SK-N-SH (cell line): ENCODE results near the gene PTRH2. TPM values are rescaled to one million over a fixed set of nuclear protein-coding genes. Genes with fewer than 3 reads are reported as not detected.

Source experiments
- CTCF ChIA-PET: fragments of 300-600, 350-600 bp; formaldehyde crosslinking; extraction: SDS; loops from one replicate; lab custom pipeline; 2021; lab: Yijun Ruan, JAX
- POLR2A ChIA-PET: fragments of 350-600 bp; sonication (Branson Sonifier 250); formaldehyde crosslinking; extraction: SDS; loops from one replicate; lab custom pipeline; 2020; ENCODE audit warnings: antibody characterized with exemption, inconsistent platforms; lab: Yijun Ruan, JAX
- DNase-seq: peaks from one replicate; pipeline ENCODE4 v3.0.0; 2012
- H2AFZ ChIP-seq: fragments of 200-600 bp; sonication (generic); 2 replicates; pipeline ENCODE4 v1.8.1; 2016; ENCODE audit warnings: antibody characterized with exemption, mild to moderate bottlenecking, low read depth
- H3F3A ChIP-seq: fragments of 200-600 bp; sonication (generic); replicated peaks from 2 replicates; pipeline ENCODE3; 2016; ENCODE audit warnings: antibody characterized with exemption, mild to moderate bottlenecking; ENCODE audit not compliant: insufficient read depth
- H3K27ac ChIP-seq, 2 experiments: fragments of 200-500 bp in 1 of 2; fragments of 200-600 bp in 1 of 2; sonication (Bioruptor generic) in 1 of 2; sonication (generic), shearing (Covaris generic) in 1 of 2; 2 replicates each; pipeline versions ENCODE4 v1.5.1 to v1.6.1; 2014 to 2016; ENCODE audit warnings: low read depth in 2 of 2, inconsistent platforms in 1 of 2, low read length in 1 of 2, mild to moderate bottlenecking in 1 of 2, mixed read lengths in 1 of 2
- H3K27me3 ChIP-seq: fragments of 200-600 bp; sonication (generic), shearing (Covaris generic); 2 replicates; pipeline ENCODE4 v1.6.1; 2016; ENCODE audit warnings: mixed run types; ENCODE audit not compliant: insufficient read depth
- H3K36me3 ChIP-seq, 2 experiments: fragments of 200-500 bp in 1 of 2; fragments of 200-600 bp in 1 of 2; sonication (Bioruptor generic) in 1 of 2; sonication (generic) in 1 of 2; replicated peaks in 1 of 2; 2 replicates each; pipeline versions ENCODE3 to v1.5.1; 2014 to 2016; ENCODE audit warnings: low read length in 1 of 2, mild to moderate bottlenecking in 1 of 2; ENCODE audit not compliant: insufficient read depth in 2 of 2, control insufficient read depth in 1 of 2
- H3K4me1 ChIP-seq, 2 experiments: fragments of 200-500 bp in 1 of 2; fragments of 200-600 bp in 1 of 2; sonication (Bioruptor generic) in 1 of 2; sonication (generic), shearing (Covaris generic) in 1 of 2; 2 replicates each; pipeline versions ENCODE4 v1.5.1 to v1.6.1; 2014 to 2016; ENCODE audit warnings: low read depth in 1 of 2, low read length in 1 of 2, mixed run types in 1 of 2; ENCODE audit not compliant: insufficient read depth in 2 of 2, control insufficient read depth in 1 of 2
- H3K4me2 ChIP-seq: fragments of 200-600 bp; sonication (generic), shearing (Covaris generic); 2 replicates; pipeline ENCODE4 v1.6.1; 2017; ENCODE audit warnings: mixed run types
- H3K4me3 ChIP-seq, 2 experiments: fragments of 200-500 bp in 1 of 2; fragments of 200-600 bp in 1 of 2; sonication (Bioruptor generic) in 1 of 2; sonication (generic), shearing (Covaris generic) in 1 of 2; 2 replicates each; pipeline versions ENCODE4 v1.5.1 to v1.8.1; 2014 to 2016; ENCODE audit warnings: low read depth in 2 of 2, inconsistent platforms in 1 of 2, low read length in 1 of 2, mild to moderate bottlenecking in 1 of 2, mixed read lengths in 1 of 2, moderate library complexity in 1 of 2
- H3K79me2 ChIP-seq: fragments of 200-600 bp; sonication (generic); 2 replicates; pipeline ENCODE4 v1.8.1; 2017; ENCODE audit warnings: mild to moderate bottlenecking; ENCODE audit not compliant: insufficient read depth
- H3K9ac ChIP-seq: fragments of 200-600 bp; sonication (generic); 2 replicates; pipeline ENCODE4 v1.6.1; 2017; ENCODE audit warnings: mixed run types
- H3K9me2 ChIP-seq: fragments of 200-600 bp; sonication (generic); 2 replicates; pipeline ENCODE4 v1.6.1; 2017; ENCODE audit warnings: mixed run types
- H3K9me3 ChIP-seq: fragments of 200-600 bp; sonication (generic); 2 replicates; pipeline ENCODE4 v1.6.1; 2017; ENCODE audit warnings: mixed run types, mild to moderate bottlenecking, moderate library complexity
- H4K20me1 ChIP-seq: fragments of 200-600 bp; sonication (generic); 2 replicates; pipeline ENCODE4 v1.6.1; 2017; ENCODE audit warnings: mild to moderate bottlenecking, mixed run types; ENCODE audit not compliant: insufficient read depth
- FOSL2 ChIP-seq: IDR thresholded peaks from 2 replicates; pipeline ENCODE4 v1.4.0; 2012; ENCODE audit warnings: low read depth, mild to moderate bottlenecking, moderate library complexity, borderline replicate concordance
- FOXJ3 ChIP-seq: sonication (generic); formaldehyde crosslinking; IDR thresholded peaks from 2 replicates; pipeline ENCODE4 v1.5.1; 2020; ENCODE audit warnings: mild to moderate bottlenecking, missing genetic modification reagents
- FOXM1 ChIP-seq: IDR thresholded peaks from 2 replicates; pipeline ENCODE4 v1.4.0; 2012; ENCODE audit warnings: low read depth, mild to moderate bottlenecking
- JUND ChIP-seq: IDR thresholded peaks from 2 replicates; pipeline ENCODE4 v1.4.0; 2012
- MAX ChIP-seq: IDR thresholded peaks from 2 replicates; pipeline ENCODE4 v1.4.0; 2012; ENCODE audit warnings: low read depth
- REST ChIP-seq: IDR thresholded peaks from 2 replicates; pipeline ENCODE4 v1.6.1; 2012; ENCODE audit warnings: mild to moderate bottlenecking, low read depth, low read length, moderate library complexity
- RFX5 ChIP-seq: IDR thresholded peaks from 2 replicates; pipeline ENCODE4 v1.6.1; 2012; ENCODE audit warnings: mild to moderate bottlenecking, improper control_type of control experiment, low read length
- SIN3A ChIP-seq: IDR thresholded peaks from 2 replicates; pipeline ENCODE4 v1.6.1; 2012; ENCODE audit warnings: low read depth, mild to moderate bottlenecking, low read length, moderate library complexity, borderline replicate concordance
- SMC3 ChIP-seq: IDR thresholded peaks from 2 replicates; pipeline ENCODE4 v1.6.1; 2012; ENCODE audit warnings: low read depth, low read length, improper control_type of control experiment
- TAF1 ChIP-seq: IDR thresholded peaks from 2 replicates; pipeline ENCODE4 v1.6.1; 2012; ENCODE audit warnings: low read depth, mild to moderate bottlenecking, low read length, moderate library complexity, borderline replicate concordance
- TCF12 ChIP-seq: IDR thresholded peaks from 2 replicates; pipeline ENCODE4 v1.4.0; 2012
- USF1 ChIP-seq: IDR thresholded peaks from 2 replicates; pipeline ENCODE4 v1.4.0; 2012; ENCODE audit warnings: low read depth, borderline replicate concordance
- USF2 ChIP-seq: fragments of 150-350 bp; IDR thresholded peaks from 2 replicates; pipeline ENCODE4 v1.6.1; 2017; ENCODE audit warnings: antibody characterized with exemption, low read length, low read depth, borderline replicate concordance
- WGBS: methylation state at CpG from one replicate; pipeline ENCODE4 v1.1.6; 2017; ENCODE audit warnings: low lambda C conversion rate; 5-methylcytosine and 5-hydroxymethylcytosine counted together
- polyA plus RNA-seq, 3 experiments: library from polyadenylated mRNA; depleted of rRNA; stranded (reverse); fragments of >200 nt; gene quantifications; 2 replicates each; pipeline ENCODE4 v1.2.3, GENCODE V29; 2012

PTRH2 gene
- polyA plus RNA-seq, 1 of the 3 experiments (the other 2 are of a cell fraction), result 101 TPM

- no peak for TF ChIP-seq MAX
- H3K79me2 ChIP-seq, result peaks cover 37% of the 10 kb centered on the region
- H3K9me3 ChIP-seq, result no peaks in the 10 kb centered on the region
- no peak overlapping the region for H3K4me3 ChIP-seq
- H3K4me2 ChIP-seq, result no peak overlapping the region
- no peak for DNase-seq
- POLR2A ChIA-PET, result interaction anchor here (0.5 kb wide), 1 partner anchor 28 kb away, joined by 5 read pairs; no protein-coding TSS in a partner anchor
- H2AFZ ChIP-seq, result no peak overlapping the region
- H3K9me2 ChIP-seq, result no peaks in the 10 kb centered on the region
- whole genome bisulfite sequencing, result 98% methylated on average over 5 of the region's 5 CpGs
- no peak overlapping the region for H3K27ac ChIP-seq
- CTCF ChIA-PET, result interaction anchor here (0.9 to 1.9 kb wide), 6 partner anchors 11 to 303 kb away, joined by 3 to 10 read pairs (median 5); no protein-coding TSS in a partner anchor
- peaks cover 9% of the 10 kb centered on the region for H3F3A ChIP-seq
- H3K4me1 ChIP-seq, result no peaks in the 10 kb centered on the region
- H3K27me3 ChIP-seq, result no peaks in the 10 kb centered on the region
- H3K36me3 ChIP-seq, result peaks cover 22 to 56% of the 10 kb centered on the region in 2 experiments
- H3K9ac ChIP-seq, result no peak overlapping the region
- H4K20me1 ChIP-seq, result no peaks in the 10 kb centered on the region
Observed at GRCh38 chr17:59734226-59734625, 27.0 kb upstream of the PTRH2 start.

GRCh38 chr17:59733697-59734096 lies 26.5 kb upstream of the PTRH2 start:
- no peaks in the 10 kb centered on the region for H3K9me2 ChIP-seq
- no peak overlapping the region for H3K4me3 ChIP-seq
- no peak overlapping the region for H3K4me2 ChIP-seq
- ChIA-PET CTCF (interaction anchor here (0.9 to 1.9 kb wide), 6 partner anchors 12 to 303 kb away, joined by 3 to 10 read pairs (median 5); no protein-coding TSS in a partner anchor), POLR2A (no interaction called here)
- peaks cover 7% of the 10 kb centered on the region for H3F3A ChIP-seq
- peaks cover 42% of the 10 kb centered on the region for H3K79me2 ChIP-seq
- H3K27me3 ChIP-seq, result no peaks in the 10 kb centered on the region
- no peaks in the 10 kb centered on the region for H4K20me1 ChIP-seq
- TF ChIP-seq SMC3, result no peak
- no peak for TF ChIP-seq FOXJ3 (CRISPR knock-in tag)
- no peak for TF ChIP-seq REST
- no peak for TF ChIP-seq TCF12
- TF ChIP-seq FOXM1, result no peak
- TF ChIP-seq SIN3A, result no peak
- TF ChIP-seq USF1, result no peak
- TF ChIP-seq FOSL2, result no peak
- TF ChIP-seq USF2, result no peak
- TF ChIP-seq TAF1, result no peak
- no peak for TF ChIP-seq JUND
- TF ChIP-seq RFX5, result no peak
- H3K36me3 ChIP-seq, result peaks cover 17 to 50% of the 10 kb centered on the region in 2 experiments
- H3K27ac ChIP-seq, result no peak overlapping the region
- H2AFZ ChIP-seq, result no peak overlapping the region
- H3K4me1 ChIP-seq, result no peaks in the 10 kb centered on the region
- H3K9ac ChIP-seq, result no peak overlapping the region
- no peaks in the 10 kb centered on the region for H3K9me3 ChIP-seq
- WGBS, result 95% methylated on average over 2 of the region's 2 CpGs
- DNase-seq, result no peak
